Hepatocyte (in vitro differentiated cells): ENCODE results near the gene ZER1. TPM values are rescaled to one million over a fixed set of nuclear protein-coding genes. Genes with fewer than 3 reads are reported as not detected.

Experiments
- DNase-seq: peaks from one replicate; pipeline ENCODE4 v3.0.0-alpha.2; 2016; ENCODE audit warnings: low spot score
- H2AFZ ChIP-seq: fragments of 200-600 bp; sonication (generic); 2 replicates; pipeline ENCODE4 v1.6.0; 2016; ENCODE audit warnings: antibody characterized with exemption, mild to moderate bottlenecking
- H3K27ac ChIP-seq: fragments of 200-600 bp; sonication (generic); 2 replicates; pipeline ENCODE4 v1.5.1; 2016; ENCODE audit warnings: mild to moderate bottlenecking
- H3K27me3 ChIP-seq: fragments of 200-600 bp; sonication (generic); 2 replicates; pipeline ENCODE4 v1.6.1; 2016
- H3K36me3 ChIP-seq: fragments of 200-600 bp; sonication (generic); replicated peaks from 2 replicates; pipeline ENCODE4 v1.5.1; 2016; ENCODE audit warnings: low read depth; ENCODE audit not compliant: insufficient read depth
- H3K4me1 ChIP-seq: fragments of 200-600 bp; sonication (generic); 2 replicates; pipeline ENCODE4 v1.5.1; 2016; ENCODE audit warnings: mild to moderate bottlenecking, moderate library complexity; ENCODE audit not compliant: insufficient read depth
- H3K4me2 ChIP-seq: fragments of 200-600 bp; sonication (generic); 2 replicates; pipeline ENCODE4 v1.6.0; 2016
- H3K4me3 ChIP-seq: fragments of 200-600 bp; sonication (generic); 2 replicates; pipeline ENCODE4 v1.5.1; 2016; ENCODE audit warnings: mild to moderate bottlenecking
- H3K79me2 ChIP-seq: fragments of 200-600 bp; sonication (generic); 2 replicates; pipeline ENCODE4 v1.6.0; 2017; ENCODE audit warnings: mild to moderate bottlenecking
- H3K9me2 ChIP-seq: fragments of 200-600 bp; sonication (generic); replicated peaks from 2 replicates; pipeline ENCODE4 v1.6.0; 2017; ENCODE audit warnings: mild to moderate bottlenecking; ENCODE audit not compliant: insufficient read depth
- H3K9me3 ChIP-seq: fragments of 200-600 bp; sonication (generic); 2 replicates; pipeline ENCODE4 v1.5.1; 2016; ENCODE audit warnings: low read depth, mild to moderate bottlenecking
- H4K20me1 ChIP-seq: fragments of 200-600 bp; sonication (generic); 2 replicates; pipeline ENCODE4 v1.6.0; 2016; ENCODE audit warnings: mild to moderate bottlenecking; ENCODE audit not compliant: insufficient read depth, poor library complexity, severe bottlenecking
- CTCF ChIP-seq: fragments of 200-600 bp; sonication (generic); IDR thresholded peaks from 2 replicates; pipeline ENCODE4 v1.5.1; 2016; ENCODE audit warnings: antibody characterized with exemption, mild to moderate bottlenecking; ENCODE audit not compliant: poor library complexity
- EZH2 ChIP-seq: fragments of 200-600 bp; sonication (generic); IDR thresholded peaks from 2 replicates; pipeline ENCODE4 v1.6.1; 2016; ENCODE audit warnings: antibody characterized with exemption, mild to moderate bottlenecking, borderline replicate concordance
- EZH2phosphoT487 ChIP-seq: fragments of 200-600 bp; sonication (generic); IDR thresholded peaks from one replicate; pipeline ENCODE4 v1.6.1; 2018; ENCODE audit warnings: antibody characterized with exemption, mild to moderate bottlenecking, low read depth, moderate library complexity; ENCODE audit not compliant: unreplicated experiment, severe bottlenecking
- WGBS: methylation state at CpG from one replicate; pipeline ENCODE4 v1.1.6; 2016; ENCODE audit warnings: low lambda C conversion rate; ENCODE audit errors: missing lambda C conversion rate; 5-methylcytosine and 5-hydroxymethylcytosine counted together
- polyA plus RNA-seq: library from polyadenylated mRNA; unstranded; fragments of >200 nt; fragmentation: Nextera tagmentation; extraction: Ambion mirVana; gene quantifications from 2 replicates; pipeline ENCODE4 v1.2.1, GENCODE V29; 2016
- total RNA-seq: library from RNA; depleted of rRNA; stranded (reverse); fragments of >200 nt; gene quantifications from 2 replicates; pipeline ENCODE4 v1.2.3, GENCODE V29; 2014

ZER1 gene
- total and polyA plus RNA-seq, 2 experiments from 2014 or later: 24.4 to 38.9 TPM

- TF ChIP-seq EZH2 (no peak), CTCF (no peak), EZH2phosphoT487 (no peak)
- H3K79me2 ChIP-seq: no peaks in the 10 kb centered on the region
- 91% methylated on average over 9 of the region's 9 CpGs for WGBS
- no peaks in the 10 kb centered on the region for H3K9me2 ChIP-seq
- H2AFZ ChIP-seq: no peak overlapping the region
- no peaks in the 10 kb centered on the region for H4K20me1 ChIP-seq
- no peaks in the 10 kb centered on the region for H3K36me3 ChIP-seq
- no peak overlapping the region for H3K4me2 ChIP-seq
- H3K27me3 ChIP-seq: no peaks in the 10 kb centered on the region
- H3K4me1 ChIP-seq: no peaks in the 10 kb centered on the region
- no peak for DNase-seq
- no peaks in the 10 kb centered on the region for H3K9me3 ChIP-seq
- no peak overlapping the region for H3K27ac ChIP-seq
- H3K4me3 ChIP-seq: no peak overlapping the region
Observed at GRCh38 chr9:128731691-128732090, 40.0 kb downstream of the ZER1 start.

- H4K20me1 ChIP-seq: no peaks in the 10 kb centered on the region
- WGBS: 95% methylated on average over 11 of the region's 13 CpGs
- H3K4me2 ChIP-seq: no peak overlapping the region
- H2AFZ ChIP-seq: no peak overlapping the region
- H3K27me3 ChIP-seq: no peaks in the 10 kb centered on the region
- no peaks in the 10 kb centered on the region for H3K79me2 ChIP-seq
- no peaks in the 10 kb centered on the region for H3K4me1 ChIP-seq
- H3K36me3 ChIP-seq: no peaks in the 10 kb centered on the region
- TF ChIP-seq CTCF: no peak
- TF ChIP-seq EZH2: no peak
- no peak for TF ChIP-seq EZH2phosphoT487
- H3K9me3 ChIP-seq: no peaks in the 10 kb centered on the region
- DNase-seq: no peak
- H3K9me2 ChIP-seq: no peaks in the 10 kb centered on the region
- H3K4me3 ChIP-seq: no peak overlapping the region
- no peak overlapping the region for H3K27ac ChIP-seq
Observed at GRCh38 chr9:128731093-128731492, 40.6 kb downstream of the ZER1 start.

- Histone ChIP-seq H2AFZ (no peak overlapping the region), H3K9me3 (no peaks in the 10 kb centered on the region), H3K27ac (no peak overlapping the region), H3K36me3 (no peaks in the 10 kb centered on the region), H3K79me2 (no peaks in the 10 kb centered on the region), H3K4me1 (no peaks in the 10 kb centered on the region), H4K20me1 (no peaks in the 10 kb centered on the region), H3K27me3 (no peaks in the 10 kb centered on the region), H3K9me2 (no peaks in the 10 kb centered on the region), H3K4me3 (no peak overlapping the region), H3K4me2 (no peak overlapping the region)
- WGBS: 87% methylated on average over 26 of the region's 27 CpGs
- DNase-seq: no peak
- no peak for TF ChIP-seq EZH2
- TF ChIP-seq CTCF: no peak
- TF ChIP-seq EZH2phosphoT487: no peak
Observed at GRCh38 chr9:128729766-128730517, 41.8 kb downstream of the ZER1 start.
